K562 (cell line): Measurements from ENCODE around the gene PRDM10. TPM values are rescaled to one million over a fixed set of nuclear protein-coding genes. Genes with fewer than 3 reads are reported as not detected.
A peak's percentile ranks its signal among the peaks of the same experiment; 100 is the strongest.

Source experiments
- ARID3B ChIP-seq: fragments of 250-450 bp; sonication (Bioruptor Pico); IDR thresholded peaks from 2 replicates; pipeline ENCODE4 v1.4.0; 2020; ENCODE audit warnings: borderline replicate concordance
- ATF3 ChIP-seq, 2 experiments: fragments of 450-650 bp in 1 of 2; sonication (generic) in 1 of 2; formaldehyde crosslinking in 1 of 2; IDR thresholded peaks in 1 of 2; conservative IDR thresholded peaks in 1 of 2; 2 replicates each; pipeline versions ENCODE4 v1.6.1 to v1.8.1; 2016 to 2023; ENCODE audit warnings: mild to moderate bottlenecking in 2 of 2, moderate library complexity in 2 of 2, inconsistent platforms in 1 of 2, missing genetic modification reagents in 1 of 2
- ATF6 ChIP-seq: sonication (generic); formaldehyde crosslinking; IDR thresholded peaks from 2 replicates; pipeline ENCODE4 v1.4.0; 2020; ENCODE audit warnings: mild to moderate bottlenecking, missing genetic modification reagents
- DIDO1 ChIP-seq: fragments of 450-650 bp; IDR thresholded peaks from 2 replicates; pipeline ENCODE4 v1.6.1; 2016; ENCODE audit warnings: low read depth, missing biosample characterization, missing genetic modification characterization
- GATAD2A ChIP-seq: fragments of 450-650 bp; IDR thresholded peaks from 2 replicates; pipeline ENCODE4 v1.6.1; 2017
- HBP1 ChIP-seq: fragments of 450-650 bp; formaldehyde crosslinking; IDR thresholded peaks from 2 replicates; pipeline ENCODE4 v1.4.0; 2022; ENCODE audit warnings: missing genetic modification characterization
- MAFF ChIP-seq: IDR thresholded peaks from 2 replicates; pipeline ENCODE4 v1.6.1; 2012; ENCODE audit warnings: low read length, improper control_type of control experiment
- NCOA1 ChIP-seq: fragments of 450-650 bp; IDR thresholded peaks from 2 replicates; pipeline ENCODE4 v1.6.1; 2016; ENCODE audit warnings: low read depth
- SRSF1 ChIP-seq: fragments of 200-400 bp; formaldehyde crosslinking; IDR thresholded peaks from 2 replicates; pipeline ENCODE4 v1.6.1; 2017; ENCODE audit warnings: mild to moderate bottlenecking, low read depth, low read length, moderate library complexity
- ZFP30 ChIP-seq: fragments of 250-450 bp; sonication (Bioruptor Pico); IDR thresholded peaks from 2 replicates; pipeline ENCODE4 v1.8.0; 2022; ENCODE audit warnings: moderate library complexity, mild to moderate bottlenecking, inconsistent platforms, borderline replicate concordance
- ZMIZ1 ChIP-seq, 2 experiments: fragments of 150-350 bp in 1 of 2; IDR thresholded peaks; 2 replicates each; pipeline ENCODE4 v1.6.1; 2012 to 2016; ENCODE audit warnings: low read depth in 2 of 2, low read length in 2 of 2, mild to moderate bottlenecking in 1 of 2, moderate library complexity in 1 of 2
- ZNF253 ChIP-seq: fragments of 250-450 bp; sonication (Bioruptor Pico); conservative IDR thresholded peaks from 2 replicates; pipeline ENCODE4 v1.6.1; 2021; ENCODE audit warnings: mild to moderate bottlenecking
- ZNF347 ChIP-seq: fragments of 450-650 bp; formaldehyde crosslinking; IDR thresholded peaks from 2 replicates; pipeline ENCODE4 v1.4.0; 2020; ENCODE audit warnings: low read depth, mild to moderate bottlenecking, moderate library complexity
- ZNF395 ChIP-seq: fragments of 200-800 bp; sonication (Bioruptor generic); IDR thresholded peaks from 2 replicates; pipeline ENCODE4 v1.6.1; 2017; ENCODE audit warnings: missing genetic modification characterization, missing compliant biosample characterization
- ZNF764 ChIP-seq: fragments of 250-450 bp; sonication (Bioruptor Pico); IDR thresholded peaks from 2 replicates; pipeline ENCODE4 v1.4.0; 2020; ENCODE audit warnings: low read depth, mild to moderate bottlenecking, moderate library complexity
- polyA plus RNA-seq, 8 experiments: library from polyadenylated mRNA; depleted of rRNA in 4 of 8; stranded (reverse) in 5 of 8; unstranded in 3 of 8; fragments of >200 nt; fragmentation: Nextera tagmentation in 2 of 8; fragmentation: Illumina TruSeq in 1 of 8; extraction: Ambion mirVana in 2 of 8; extraction: Trizol in 1 of 8; gene quantifications; 2 replicates each; pipeline versions ENCODE4 v1.2.1 to v1.2.3, GENCODE V29; 2011 to 2014; ENCODE audit warnings: inconsistent platforms in 1 of 8, missing spikeins in 1 of 8
- total RNA-seq, 7 experiments: library from RNA; depleted of rRNA in 6 of 7; stranded (reverse); fragments of >200 nt in 6 of 7; fragmentation: Illumina TruSeq in 2 of 7; extraction: Trizol in 2 of 7; gene quantifications; 2 replicates each; pipeline versions ENCODE4 v1.2.1 to v1.2.3, GENCODE V29; 2011 to 2021; ENCODE audit warnings: low replicate concordance in 1 of 7

PRDM10 gene
- total and polyA plus RNA-seq, 9 of the 15 experiments (the other 6 are each of a cell fraction or from before 2014, with no cell fraction given), result 0.89 to 9.3 (median 4.5) TPM

- no peak for TF ChIP-seq ZFP30 (CRISPR knock-in tag)
- no peak for TF ChIP-seq HBP1 (CRISPR knock-in tag)
- TF ChIP-seq ARID3B, result no peak
- TF ChIP-seq GATAD2A, result no peak
- 0 out of 2 replicates have a peak, but pooled peaks have one; percentile 16 for TF ChIP-seq ATF3 (IDR thresholded peaks at IDR 0.05)
- TF ChIP-seq ATF3 (CRISPR knock-in tag; conservative IDR thresholded peaks at IDR 0.05), result no peak
- no peak for TF ChIP-seq ZNF764 (CRISPR knock-in tag)
- no peak for TF ChIP-seq SRSF1
- no peak for TF ChIP-seq NCOA1
- peak; percentile 24; the same call in 1 of the 2 replicates for TF ChIP-seq MAFF
- no peak for TF ChIP-seq ZNF395
- TF ChIP-seq ZMIZ1 (IDR thresholded peaks at IDR 0.05; ENCODE audit: low read depth in 2 of 2, low read length in 2 of 2), result no peak; a peak in 1 of 4 replicates
- TF ChIP-seq DIDO1, result no peak
- no peak for TF ChIP-seq ZNF347 (CRISPR knock-in tag)
- no peak for TF ChIP-seq ATF6 (CRISPR knock-in tag)
- TF ChIP-seq ZNF253 (CRISPR knock-in tag), result no peak
Measured at GRCh38 chr11:129945373-129945772, 57.3 kb downstream of the PRDM10 start (continued).
